NCI-H2107 treated with DMSO at 0.1 percent for 48 hours (cell line): ENCODE measurements around the gene MYLK.

Experiments
- DNase-seq: peaks from one replicate; lab custom pipeline; 2025; ENCODE audit not compliant: unreplicated experiment; lab: John Stamatoyannopoulos, UW

MYLK gene

DNA sequence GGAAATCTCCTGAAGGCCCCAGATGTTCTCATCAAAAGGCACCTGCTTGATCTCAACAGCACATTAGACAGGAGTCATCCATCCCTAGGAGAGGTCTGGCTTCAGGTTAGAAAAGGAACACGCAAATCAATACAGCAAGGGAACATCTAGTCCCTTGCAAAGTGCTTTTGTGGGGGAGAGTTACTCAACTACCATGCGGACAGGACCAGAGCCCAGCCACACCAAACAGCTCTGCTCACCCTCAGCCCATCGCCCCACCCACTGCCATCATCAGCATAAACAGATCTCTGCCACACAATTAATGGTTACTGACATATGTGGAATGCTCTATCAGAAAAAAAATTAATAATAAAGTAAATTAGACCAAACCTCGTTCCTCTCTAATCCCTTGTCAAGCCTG, 85.6 kb downstream of the MYLK start:
- no peak for DNase-seq

GRCh38 chr3:123795471-123796251, 88.5 kb downstream of the MYLK start:
- no peak for DNase-seq

- no peak for DNase-seq
These were observed 90.7 kb downstream of the MYLK start for GRCh38 chr3:123793425-123793824.

DNA sequence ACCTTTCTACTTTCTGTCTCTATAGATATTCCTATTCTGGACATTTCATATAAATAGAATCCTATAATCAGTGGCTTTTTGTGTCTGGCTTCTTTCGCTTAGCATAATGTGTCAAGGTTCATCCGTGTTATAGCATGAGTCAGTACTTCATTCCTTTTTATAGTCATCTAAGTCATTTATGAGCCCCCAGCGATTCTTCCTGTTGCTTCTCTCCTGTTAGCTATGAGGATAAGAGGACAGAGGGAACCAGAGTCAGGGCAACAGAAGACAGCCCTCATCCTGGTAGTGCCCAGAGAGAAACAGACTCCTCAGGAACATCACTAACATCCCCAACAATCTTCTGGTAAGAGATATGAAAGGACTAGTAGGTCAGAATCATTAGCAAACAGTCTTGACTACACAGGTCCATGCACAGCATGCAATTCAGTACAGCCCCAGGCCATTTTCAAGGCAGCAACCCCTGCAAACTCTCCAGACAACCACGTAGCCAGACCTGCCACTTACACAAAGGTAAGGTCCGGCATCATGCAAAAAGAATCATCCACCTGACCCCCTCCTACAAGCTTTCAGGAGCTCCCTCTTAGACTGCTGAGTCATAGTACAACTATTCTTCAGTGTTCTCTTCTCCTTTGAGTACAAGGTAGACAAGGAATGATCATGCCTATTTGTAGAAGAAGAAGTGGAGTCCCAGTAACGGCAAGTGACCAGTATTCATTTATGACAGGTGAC, 91.5 kb downstream of the MYLK start:
- no peak for DNase-seq

GRCh38 chr3:123791898-123792297, 92.2 kb downstream of the MYLK start:
- DNase-seq, result no peak

DNA sequence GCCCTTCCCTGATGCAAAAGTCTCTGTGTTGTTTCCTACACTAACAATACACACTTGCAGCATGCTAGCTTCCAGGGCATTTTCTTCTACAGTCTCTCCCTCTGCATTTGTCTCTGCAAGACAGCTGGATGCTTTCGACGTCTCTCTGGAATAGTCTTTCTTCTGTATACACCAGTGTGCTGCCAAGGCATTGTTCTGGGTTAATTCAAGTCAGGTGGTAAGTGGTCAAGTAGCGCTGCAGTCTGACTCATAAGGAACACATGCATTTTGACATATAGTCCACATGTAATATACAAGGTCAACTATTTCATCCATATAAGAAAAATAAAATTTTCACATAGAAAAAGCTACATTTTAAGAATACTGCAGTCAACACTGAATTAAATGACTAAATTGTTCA, 92.7 kb downstream of the MYLK start:
- DNase-seq, result no peak

DNA sequence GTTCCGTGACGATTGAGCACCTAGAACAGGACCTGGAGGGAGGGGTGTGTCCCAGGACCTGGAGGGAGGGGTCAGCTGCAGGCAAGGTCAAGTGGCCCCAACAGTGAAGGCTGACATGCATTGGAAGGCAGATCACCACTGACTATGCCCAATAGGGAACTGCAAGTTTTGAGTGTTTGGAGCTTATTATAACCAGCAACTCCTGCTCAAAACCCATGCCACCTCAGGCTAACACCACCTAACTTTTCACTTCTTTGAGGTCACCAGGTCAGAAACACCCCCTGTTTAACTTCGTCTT, 93.1 kb downstream of the MYLK start:
- DNase-seq, result no peak

- DNase-seq, result no peak
These were observed 93.7 kb downstream of the MYLK start for GRCh38 chr3:123790254-123791072.

- DNase-seq, result no peak
These were observed 94.4 kb downstream of the MYLK start for GRCh38 chr3:123789760-123790159.

DNA sequence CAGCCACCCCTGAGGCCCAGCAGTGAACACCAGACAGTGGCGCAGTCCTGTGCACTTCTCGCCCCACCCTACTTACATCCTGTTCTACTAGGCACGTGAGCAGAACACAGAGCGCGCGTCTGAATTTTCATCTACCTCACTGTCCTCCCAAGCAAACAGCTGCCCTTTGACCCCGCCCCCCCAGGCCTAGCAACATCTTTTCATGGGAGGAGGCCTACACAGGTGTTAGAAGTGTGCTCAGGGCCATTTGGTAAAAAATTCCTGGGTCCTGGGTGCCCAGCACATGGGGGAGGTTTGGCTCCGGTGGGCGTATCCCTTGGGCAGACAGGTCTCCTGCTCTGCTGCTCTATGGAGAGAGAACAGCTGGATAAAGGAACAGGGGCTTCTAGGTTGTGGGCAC, 95.0 kb downstream of the MYLK start:
- no peak for DNase-seq

DNA sequence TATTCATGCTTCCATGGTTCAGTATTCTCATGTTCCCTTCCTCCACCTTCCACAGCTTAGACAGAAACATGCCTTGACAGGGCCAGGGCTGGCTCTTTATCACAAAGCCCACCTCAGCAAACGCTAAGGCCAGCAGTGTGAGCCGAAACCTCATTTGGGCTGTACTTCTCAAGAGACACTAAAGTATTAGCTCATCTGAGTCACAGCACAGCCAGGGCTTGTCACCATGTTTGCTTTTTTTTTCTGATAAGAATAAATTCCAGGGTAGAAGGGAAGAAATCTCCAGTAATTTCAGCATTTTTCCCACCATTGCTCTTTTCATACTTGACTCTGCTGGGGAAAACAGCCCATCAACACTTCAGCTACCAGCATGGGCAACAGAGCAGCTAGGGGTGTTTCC, 95.4 kb downstream of the MYLK start:
- no peak for DNase-seq

GRCh38 chr3:123787133-123787532, 97.0 kb downstream of the MYLK start:
- DNase-seq, result no peak

GRCh38 chr3:123785602-123786001, 98.5 kb downstream of the MYLK start:
- no peak for DNase-seq

DNA sequence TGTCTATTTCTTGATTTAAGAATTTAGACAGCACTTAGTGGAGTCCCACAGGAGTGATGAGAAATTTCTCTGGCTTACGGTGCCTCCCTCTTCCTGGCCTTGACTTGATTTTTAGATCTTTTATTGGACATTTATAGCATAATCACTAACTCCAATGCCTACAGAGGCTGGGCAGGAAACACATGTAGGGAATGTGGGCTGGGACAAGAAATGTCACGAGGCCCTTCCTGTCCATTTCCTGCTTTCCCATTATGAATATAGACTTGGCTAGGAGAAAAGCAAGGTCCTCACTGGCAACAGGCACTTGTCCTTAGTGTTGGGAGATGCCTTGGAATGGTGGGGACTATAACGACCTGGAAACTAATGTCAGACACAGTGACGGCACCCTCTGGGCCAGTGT, 100.3 kb downstream of the MYLK start:
- no peak for DNase-seq

DNA sequence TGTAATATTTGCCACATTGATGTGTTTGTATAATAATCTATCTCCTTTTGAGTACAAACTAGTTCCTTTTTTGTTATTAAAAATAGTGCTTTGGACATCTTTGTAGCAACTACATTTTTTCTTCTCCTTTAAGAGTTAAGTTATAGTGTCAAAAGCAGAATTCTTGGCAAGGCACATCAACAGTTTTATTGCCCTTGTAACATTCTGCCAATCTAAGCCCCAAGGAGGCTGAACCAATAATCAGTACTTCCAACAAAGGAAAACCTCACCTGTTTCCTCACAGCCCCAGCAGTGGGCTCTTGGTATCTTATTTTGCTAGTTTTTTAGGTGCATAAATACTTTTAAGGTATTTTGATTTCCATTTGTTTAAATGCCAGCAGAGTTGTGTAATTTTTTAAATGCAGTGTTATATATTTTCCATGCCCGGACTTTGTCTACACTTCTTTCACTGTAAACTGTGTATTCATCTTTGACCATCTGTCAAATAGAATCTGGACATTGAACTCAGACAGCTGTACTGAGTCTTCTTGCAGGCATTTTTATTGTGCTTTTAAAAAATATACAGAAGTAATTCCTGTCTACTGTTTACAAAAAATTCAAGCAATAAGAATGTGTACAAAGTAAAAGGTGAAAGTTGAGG, 101.0 kb downstream of the MYLK start:
- DNase-seq, result no peak

DNA sequence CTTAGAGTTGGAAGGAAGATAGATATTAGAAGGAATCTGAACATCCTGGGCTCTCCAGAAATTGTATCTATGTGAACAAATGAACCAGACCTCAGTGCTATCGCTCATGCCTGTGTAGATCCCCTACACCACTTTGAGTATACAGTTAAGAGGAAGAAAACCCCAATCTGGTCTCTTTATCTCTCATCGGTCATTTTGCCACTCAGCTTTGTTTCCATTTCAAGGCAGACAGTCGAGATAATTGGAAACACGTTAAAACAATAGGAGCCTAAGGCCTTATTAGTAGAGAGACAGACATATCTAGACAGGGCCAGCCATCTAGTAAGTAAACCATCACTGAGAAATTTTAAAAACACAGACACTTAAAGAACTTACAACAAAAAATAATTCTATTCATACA, 101.6 kb downstream of the MYLK start:
- no peak for DNase-seq

DNA sequence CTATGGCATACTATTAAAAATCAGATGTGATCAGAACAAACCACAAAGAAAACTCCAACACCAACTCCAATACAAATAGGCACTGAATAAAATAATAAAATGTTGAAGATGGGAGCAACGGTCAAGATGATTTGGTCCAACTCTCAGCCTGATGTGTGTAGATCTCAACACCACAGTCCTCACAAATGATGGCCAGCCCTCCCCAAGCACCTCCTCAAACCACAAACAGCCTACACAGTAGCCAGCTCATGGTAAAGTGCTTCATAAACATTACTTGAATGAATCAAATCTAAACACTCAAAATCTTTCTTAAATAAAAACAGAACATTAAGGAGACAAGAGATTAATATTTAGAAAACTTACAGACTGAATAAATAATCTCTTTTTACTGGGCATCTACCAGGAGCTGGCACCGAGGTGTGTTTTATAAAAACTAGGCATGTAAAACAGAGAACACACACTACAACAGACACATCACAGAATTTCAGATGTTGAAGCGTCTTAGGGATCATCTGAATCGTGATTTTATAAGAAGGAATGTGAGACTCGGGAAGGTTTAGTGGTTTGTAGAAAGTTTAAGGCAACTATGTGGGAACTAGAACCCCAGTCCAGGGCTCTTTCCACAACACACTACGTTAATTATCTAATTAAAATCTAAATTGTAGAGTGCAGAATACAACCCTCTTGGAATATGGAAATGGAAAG, 102.4 kb downstream of the MYLK start:
- no peak for DNase-seq

GRCh38 chr3:123781138-123781537, 103.0 kb downstream of the MYLK start:
- no peak for DNase-seq

- no peak for DNase-seq
These were observed 103.5 kb downstream of the MYLK start for GRCh38 chr3:123780656-123781055.

DNA sequence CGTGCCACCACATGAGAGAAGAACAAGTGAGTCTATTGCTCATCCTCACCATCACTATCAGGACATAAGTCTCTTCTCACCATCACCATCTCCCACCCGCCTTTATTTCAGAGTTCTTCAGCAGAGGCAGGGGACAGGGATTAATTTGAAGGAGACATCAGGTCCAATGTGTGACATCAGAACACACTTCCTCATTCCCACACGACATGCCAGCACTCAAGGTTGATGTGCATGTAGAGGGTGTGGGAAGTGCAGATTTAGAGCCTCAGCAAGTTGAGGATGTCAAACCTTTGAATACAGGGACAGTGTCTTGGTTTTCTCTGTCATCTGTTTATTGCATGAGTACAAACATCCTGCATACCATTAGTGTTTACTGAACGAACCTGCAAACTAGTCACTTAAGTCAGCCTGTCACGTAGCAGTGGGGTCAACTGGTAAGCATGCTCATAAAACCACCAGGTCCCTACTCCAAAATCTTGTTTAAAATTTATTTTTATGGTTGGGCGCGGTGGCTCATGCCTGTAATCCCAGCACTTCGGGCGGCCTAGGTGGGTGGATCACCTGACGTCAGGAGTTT, 104.4 kb downstream of the MYLK start:
- no peak for DNase-seq
